B cell (primary cell): ENCODE measurements around the gene LARGE1.

Experiments
- EZH2 ChIP-seq: IDR thresholded peaks from 2 replicates; pipeline ENCODE4 v1.6.1; 2012; ENCODE audit warnings: borderline replicate concordance, low read depth, mild to moderate bottlenecking, moderate library complexity, low read length; ENCODE audit not compliant: insufficient read depth, poor library complexity, severe bottlenecking
- TF ChIP-seq, protein P1 (sequence below): fragments of 200-600 bp; IDR thresholded peaks from one replicate; pipeline ENCODE4 v1.8.0; 2022; ENCODE audit warnings: antibody characterized with exemption, mild to moderate bottlenecking

DNA sequence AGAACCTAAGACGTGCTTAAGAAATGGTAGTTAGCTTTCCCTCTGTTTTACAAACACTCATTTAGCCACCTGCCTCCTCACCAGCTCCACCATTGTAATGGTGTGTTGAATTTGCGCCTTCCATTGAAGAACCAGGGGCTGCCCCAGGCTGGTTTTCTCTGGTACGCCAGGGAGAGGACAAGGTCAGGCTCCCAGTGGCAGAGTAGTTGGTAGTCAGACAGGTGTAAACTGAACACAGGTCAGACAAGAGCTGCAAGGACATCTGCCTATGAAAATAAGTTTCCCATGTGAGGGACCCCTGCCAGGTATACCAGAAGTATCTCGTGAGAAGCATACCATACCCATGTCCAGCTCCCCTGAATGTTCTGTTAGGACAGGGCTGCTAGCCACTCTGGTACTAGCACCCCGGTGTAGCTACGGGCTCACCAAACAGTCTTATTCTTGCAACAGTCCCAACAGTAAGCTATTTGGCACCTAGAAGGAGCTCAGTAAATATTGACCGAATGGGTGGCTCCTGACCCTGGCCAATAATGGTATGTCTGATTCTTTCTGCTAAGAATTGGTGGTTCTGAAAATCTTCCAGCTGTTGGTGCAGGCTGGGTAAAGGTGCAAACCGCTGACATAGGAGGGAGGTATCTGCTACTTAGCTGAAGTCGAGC is 359.0 kb downstream of the LARGE1 start:
- TF ChIP-seq, protein P1, sequence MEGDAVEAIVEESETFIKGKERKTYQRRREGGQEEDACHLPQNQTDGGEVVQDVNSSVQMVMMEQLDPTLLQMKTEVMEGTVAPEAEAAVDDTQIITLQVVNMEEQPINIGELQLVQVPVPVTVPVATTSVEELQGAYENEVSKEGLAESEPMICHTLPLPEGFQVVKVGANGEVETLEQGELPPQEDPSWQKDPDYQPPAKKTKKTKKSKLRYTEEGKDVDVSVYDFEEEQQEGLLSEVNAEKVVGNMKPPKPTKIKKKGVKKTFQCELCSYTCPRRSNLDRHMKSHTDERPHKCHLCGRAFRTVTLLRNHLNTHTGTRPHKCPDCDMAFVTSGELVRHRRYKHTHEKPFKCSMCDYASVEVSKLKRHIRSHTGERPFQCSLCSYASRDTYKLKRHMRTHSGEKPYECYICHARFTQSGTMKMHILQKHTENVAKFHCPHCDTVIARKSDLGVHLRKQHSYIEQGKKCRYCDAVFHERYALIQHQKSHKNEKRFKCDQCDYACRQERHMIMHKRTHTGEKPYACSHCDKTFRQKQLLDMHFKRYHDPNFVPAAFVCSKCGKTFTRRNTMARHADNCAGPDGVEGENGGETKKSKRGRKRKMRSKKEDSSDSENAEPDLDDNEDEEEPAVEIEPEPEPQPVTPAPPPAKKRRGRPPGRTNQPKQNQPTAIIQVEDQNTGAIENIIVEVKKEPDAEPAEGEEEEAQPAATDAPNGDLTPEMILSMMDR = no peak
- no peak for TF ChIP-seq EZH2
